ENCODE measurements around the gene DCAF11. TPM values are rescaled to one million over a fixed set of nuclear protein-coding genes. Genes with fewer than 3 reads are reported as not detected.

The DCAF11 gene
- total RNA-seq, 1 donor from 2014 or later: 52.8 TPM

DNA sequence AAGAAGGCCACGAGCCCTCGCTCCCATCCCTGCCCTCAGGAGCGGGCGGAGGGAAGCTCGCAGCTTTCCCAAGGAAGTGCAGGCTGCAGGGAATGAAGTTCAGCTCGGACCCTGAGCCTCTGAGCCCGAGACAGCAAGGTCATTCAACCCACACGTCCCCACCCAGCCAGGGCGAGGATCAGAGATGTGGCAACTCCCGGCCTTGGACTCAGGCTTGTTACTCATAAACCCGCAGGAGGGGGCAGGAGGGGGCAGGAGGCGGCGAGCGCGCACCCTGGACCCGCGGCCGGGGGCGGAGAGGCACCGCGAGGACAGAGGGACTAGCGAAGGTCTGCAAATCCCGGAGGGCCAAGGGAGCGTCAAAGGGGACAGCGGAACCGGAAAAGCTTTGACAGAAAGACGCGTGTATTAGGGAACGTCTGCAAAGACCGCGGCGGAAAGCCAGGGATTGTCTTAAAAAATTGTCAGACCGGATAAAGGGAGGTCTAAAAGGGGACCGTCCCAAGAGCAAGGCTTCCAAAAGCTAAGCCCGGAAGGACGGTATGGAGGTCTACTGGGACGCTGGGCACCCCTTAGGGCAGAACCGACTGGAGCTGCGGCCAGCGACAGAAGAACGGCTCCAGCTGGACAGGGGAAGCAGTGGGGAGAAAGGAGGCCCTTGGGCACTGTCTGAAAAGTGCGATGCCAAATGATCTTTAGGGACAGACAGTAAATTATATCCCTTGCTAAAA, 611 bp upstream of the DCAF11 start:
- peak; percentile 89 for DNase-seq (ENCODE audit: extremely low spot score, unreplicated experiment)
- Mint-ChIP-seq H3K36me3 (ENCODE audit: unreplicated experiment) (peaks cover 9% of the 10 kb centered on the region), H3K27ac (ENCODE audit: unreplicated experiment) (peak overlapping the region; percentile 99), H3K4me1 (ENCODE audit: unreplicated experiment) (peaks cover 16% of the 10 kb centered on the region), H3K27me3 (ENCODE audit: unreplicated experiment) (no peaks in the 10 kb centered on the region), H3K4me3 (ENCODE audit: unreplicated experiment) (peak overlapping the region; percentile 95), H3K9me3 (ENCODE audit: unreplicated experiment) (no peaks in the 10 kb centered on the region)
- TF ChIP-seq, protein P1, sequence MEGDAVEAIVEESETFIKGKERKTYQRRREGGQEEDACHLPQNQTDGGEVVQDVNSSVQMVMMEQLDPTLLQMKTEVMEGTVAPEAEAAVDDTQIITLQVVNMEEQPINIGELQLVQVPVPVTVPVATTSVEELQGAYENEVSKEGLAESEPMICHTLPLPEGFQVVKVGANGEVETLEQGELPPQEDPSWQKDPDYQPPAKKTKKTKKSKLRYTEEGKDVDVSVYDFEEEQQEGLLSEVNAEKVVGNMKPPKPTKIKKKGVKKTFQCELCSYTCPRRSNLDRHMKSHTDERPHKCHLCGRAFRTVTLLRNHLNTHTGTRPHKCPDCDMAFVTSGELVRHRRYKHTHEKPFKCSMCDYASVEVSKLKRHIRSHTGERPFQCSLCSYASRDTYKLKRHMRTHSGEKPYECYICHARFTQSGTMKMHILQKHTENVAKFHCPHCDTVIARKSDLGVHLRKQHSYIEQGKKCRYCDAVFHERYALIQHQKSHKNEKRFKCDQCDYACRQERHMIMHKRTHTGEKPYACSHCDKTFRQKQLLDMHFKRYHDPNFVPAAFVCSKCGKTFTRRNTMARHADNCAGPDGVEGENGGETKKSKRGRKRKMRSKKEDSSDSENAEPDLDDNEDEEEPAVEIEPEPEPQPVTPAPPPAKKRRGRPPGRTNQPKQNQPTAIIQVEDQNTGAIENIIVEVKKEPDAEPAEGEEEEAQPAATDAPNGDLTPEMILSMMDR (IDR thresholded peaks at IDR 0.05): no peak

DNA sequence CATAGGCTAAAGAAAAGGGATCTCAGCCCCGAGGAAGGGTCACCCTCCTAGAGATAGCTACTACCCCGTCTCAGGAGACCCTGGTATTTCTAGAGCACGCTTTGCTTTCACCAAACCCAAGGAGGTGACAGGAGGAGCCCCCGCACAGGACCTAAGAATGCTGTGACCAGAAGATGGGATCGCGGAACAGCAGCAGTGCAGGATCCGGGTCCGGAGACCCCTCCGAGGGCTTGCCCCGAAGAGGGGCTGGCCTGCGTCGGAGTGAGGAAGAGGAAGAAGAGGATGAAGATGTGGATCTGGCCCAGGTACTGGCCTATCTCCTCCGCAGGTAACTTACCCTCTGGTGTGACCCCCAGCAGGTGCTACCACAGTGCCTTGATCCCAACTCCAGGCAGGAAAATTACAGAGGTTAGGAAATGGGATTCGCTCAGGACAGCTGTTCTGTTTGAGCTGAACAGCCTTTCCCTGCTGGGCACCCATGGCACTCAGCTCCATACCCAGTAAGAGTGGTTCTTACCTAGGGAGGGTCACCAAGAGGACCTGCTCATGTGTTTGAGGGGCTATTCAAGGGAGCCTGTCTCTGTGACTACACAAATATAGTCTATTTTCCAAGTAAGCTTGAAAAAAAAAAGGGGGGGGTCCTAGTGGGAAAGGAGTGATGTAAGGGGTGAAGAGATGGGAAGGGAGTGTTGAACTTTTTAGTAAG, 998 bp downstream of the DCAF11 start:
- peaks cover 20% of the 10 kb centered on the region for H3K36me3 Mint-ChIP-seq (ENCODE audit: unreplicated experiment)
- peak overlapping the region; percentile 99 for H3K27ac Mint-ChIP-seq (ENCODE audit: unreplicated experiment)

DNA sequence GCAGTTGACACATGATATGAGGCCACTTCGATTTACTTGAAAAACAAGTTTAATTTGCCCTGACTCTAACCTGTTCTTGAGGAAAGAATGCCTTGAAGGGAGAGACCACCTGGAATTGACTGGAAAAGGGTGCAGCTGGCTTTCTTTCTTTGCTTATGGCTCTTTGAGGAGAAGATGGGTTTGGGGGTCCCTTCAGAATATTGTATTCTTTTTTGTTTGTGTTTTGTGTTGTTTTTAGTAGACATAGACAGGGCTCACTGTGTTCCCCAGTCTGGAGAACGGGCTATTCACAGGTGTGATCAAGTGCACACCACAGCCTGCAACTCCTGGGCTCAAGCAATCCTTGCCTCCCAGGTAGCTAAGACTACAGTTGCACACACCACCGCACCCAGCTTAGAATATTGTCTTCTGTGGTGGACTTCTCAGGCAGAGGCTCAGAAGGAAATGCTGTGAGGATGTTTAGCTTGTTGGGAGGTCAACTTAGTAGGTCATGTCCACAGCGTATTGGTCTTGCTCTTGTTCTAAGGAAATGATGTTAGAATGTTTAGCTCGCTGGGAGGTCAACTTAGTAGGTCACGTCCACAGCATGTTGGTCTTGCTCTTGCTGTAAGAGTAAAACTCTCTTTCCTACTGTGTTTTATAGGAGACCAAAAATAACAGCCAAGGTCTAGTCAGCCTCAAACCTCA, 1.7 kb downstream of the DCAF11 start:
- DNase-seq (ENCODE audit: extremely low spot score, unreplicated experiment): no peak
- TF ChIP-seq, protein P1 (IDR thresholded peaks at IDR 0.05): no peak
- peak overlapping the region; percentile 95 for H3K4me3 Mint-ChIP-seq (ENCODE audit: unreplicated experiment)
- H3K27ac Mint-ChIP-seq (ENCODE audit: unreplicated experiment): no peak overlapping the region
- H3K9me3 Mint-ChIP-seq (ENCODE audit: unreplicated experiment): no peaks in the 10 kb centered on the region
- peaks cover 24% of the 10 kb centered on the region for H3K36me3 Mint-ChIP-seq (ENCODE audit: unreplicated experiment)
- peaks cover 14% of the 10 kb centered on the region for H3K4me1 Mint-ChIP-seq (ENCODE audit: unreplicated experiment)
- no peaks in the 10 kb centered on the region for H3K27me3 Mint-ChIP-seq (ENCODE audit: unreplicated experiment)

More for the DNA sequence above, 998 bp downstream of the DCAF11 start:
- DNase-seq (ENCODE audit: extremely low spot score, unreplicated experiment): no peak
- no peaks in the 10 kb centered on the region for H3K9me3 Mint-ChIP-seq (ENCODE audit: unreplicated experiment)
- H3K4me1 Mint-ChIP-seq (ENCODE audit: unreplicated experiment): peaks cover 14% of the 10 kb centered on the region
- H3K4me3 Mint-ChIP-seq (ENCODE audit: unreplicated experiment): peak overlapping the region; percentile 95
- no peaks in the 10 kb centered on the region for H3K27me3 Mint-ChIP-seq (ENCODE audit: unreplicated experiment)
- TF ChIP-seq, protein P1 (IDR thresholded peaks at IDR 0.05): no peak

DNA sequence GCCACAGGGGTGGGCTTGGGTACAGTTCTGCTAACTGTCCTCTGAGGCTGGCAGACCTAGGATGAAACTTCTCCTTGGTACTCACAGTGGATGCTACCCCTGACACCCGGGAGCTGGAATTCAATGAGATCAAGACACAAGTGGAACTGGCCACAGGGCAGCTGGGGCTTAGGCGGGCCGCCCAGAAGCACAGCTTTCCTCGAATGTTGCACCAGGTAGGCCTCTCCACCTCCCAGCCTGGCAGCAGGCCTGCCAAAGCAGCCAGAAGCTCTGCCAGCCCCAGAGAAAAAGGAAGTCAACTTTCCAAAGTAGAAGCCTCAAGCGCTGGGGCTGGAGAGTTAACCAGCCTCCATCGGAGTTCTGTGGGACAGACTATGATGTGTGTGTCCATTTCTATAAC, 2.6 kb downstream of the DCAF11 start:
- no peak overlapping the region for H3K4me3 Mint-ChIP-seq (ENCODE audit: unreplicated experiment)
- H3K27ac Mint-ChIP-seq (ENCODE audit: unreplicated experiment): no peak overlapping the region
- no peak for DNase-seq (ENCODE audit: extremely low spot score, unreplicated experiment)
- TF ChIP-seq, protein P1 (IDR thresholded peaks at IDR 0.05): no peak
- H3K36me3 Mint-ChIP-seq (ENCODE audit: unreplicated experiment): peaks cover 29% of the 10 kb centered on the region
- H3K4me1 Mint-ChIP-seq (ENCODE audit: unreplicated experiment): peaks cover 14% of the 10 kb centered on the region
- H3K27me3 Mint-ChIP-seq (ENCODE audit: unreplicated experiment): no peaks in the 10 kb centered on the region
- no peaks in the 10 kb centered on the region for H3K9me3 Mint-ChIP-seq (ENCODE audit: unreplicated experiment)

DNA sequence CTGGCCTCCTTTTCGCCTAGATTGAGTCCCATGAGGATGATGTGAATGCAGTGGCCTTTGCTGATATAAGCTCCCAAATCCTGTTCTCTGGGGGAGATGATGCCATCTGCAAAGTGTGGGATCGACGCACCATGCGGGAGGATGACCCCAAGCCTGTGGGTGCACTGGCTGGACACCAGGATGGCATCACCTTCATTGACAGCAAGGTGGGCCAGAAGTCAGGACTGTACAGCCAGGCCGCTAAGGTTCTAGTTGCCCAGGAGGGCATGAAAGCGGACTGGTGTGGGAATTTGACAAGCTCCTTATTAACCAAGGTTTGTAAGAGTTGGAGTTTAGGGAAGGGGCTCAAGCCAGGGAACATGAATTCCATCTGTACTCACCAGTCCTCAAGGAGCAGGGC, 5.1 kb downstream of the DCAF11 start:
- DNase-seq (ENCODE audit: extremely low spot score, unreplicated experiment): no peak
- no peak overlapping the region for H3K27ac Mint-ChIP-seq (ENCODE audit: unreplicated experiment)
- peaks cover 38% of the 10 kb centered on the region for H3K36me3 Mint-ChIP-seq (ENCODE audit: unreplicated experiment)
- peaks cover 12% of the 10 kb centered on the region for H3K4me1 Mint-ChIP-seq (ENCODE audit: unreplicated experiment)
- no peak overlapping the region for H3K4me3 Mint-ChIP-seq (ENCODE audit: unreplicated experiment)
- H3K9me3 Mint-ChIP-seq (ENCODE audit: unreplicated experiment): no peaks in the 10 kb centered on the region
- TF ChIP-seq, protein P1 (IDR thresholded peaks at IDR 0.05): no peak
- no peaks in the 10 kb centered on the region for H3K27me3 Mint-ChIP-seq (ENCODE audit: unreplicated experiment)

All from osteocyte (in vitro differentiated cells).